SJSA1 (cell line): ENCODE measurements around the gene IGF2BP1. TPM values are rescaled to one million over a fixed set of nuclear protein-coding genes. Genes with fewer than 3 reads are reported as not detected.
"Not testable (repeated sequence)": the region's sequence is repeated elsewhere in the genome, so short reads cannot be mapped to it uniquely, and the experiment has no call there.

Source experiments
- DNase-seq, 2 experiments: peaks; one replicate each; pipeline ENCODE4 v3.0.0-alpha.2; 2015 to 2020; ENCODE audit warnings: low spot score in 2 of 2, low read depth in 1 of 2
- H3K27ac ChIP-seq: fragments of 250-450 bp; sonication (Bioruptor Pico); 2 replicates; pipeline ENCODE4 v1.5.1; 2020; ENCODE audit warnings: mild to moderate bottlenecking, moderate library complexity
- H3K27me3 ChIP-seq: fragments of 250-450 bp; sonication (Bioruptor Pico); replicated peaks from 2 replicates; pipeline ENCODE4 v1.5.1; 2020; ENCODE audit warnings: mild to moderate bottlenecking, moderate library complexity
- H3K36me3 ChIP-seq: fragments of 250-450 bp; sonication (Bioruptor Pico); 2 replicates; pipeline ENCODE4 v1.5.1; 2020; ENCODE audit warnings: mild to moderate bottlenecking
- H3K4me1 ChIP-seq: fragments of 250-450 bp; sonication (Bioruptor Pico); replicated peaks from 2 replicates; pipeline ENCODE4 v1.6.1; 2021; ENCODE audit warnings: mild to moderate bottlenecking
- H3K4me3 ChIP-seq: fragments of 250-450 bp; sonication (Bioruptor Pico); 2 replicates; pipeline ENCODE4 v1.5.1; 2020; ENCODE audit warnings: mild to moderate bottlenecking
- H3K9me3 ChIP-seq: fragments of 250-450 bp; sonication (Bioruptor Pico); replicated peaks from 2 replicates; pipeline ENCODE4 v1.5.1; 2020; ENCODE audit warnings: mild to moderate bottlenecking
- total RNA-seq: library from RNA; depleted of rRNA; stranded (reverse); fragments of >200 nt; shearing (Covaris generic); gene quantifications from 2 replicates; pipeline ENCODE4 v1.2.3, GENCODE V29; 2014

Gene IGF2BP1
- total RNA-seq, 1 experiment from 2014 or later: 8.7 TPM

GRCh38 chr17:49018116-49018612 lies 21.0 kb downstream of the IGF2BP1 start:
- peaks cover 13% of the 10 kb centered on the region for H3K27me3 ChIP-seq
- H3K4me1 ChIP-seq: peaks cover 38% of the 10 kb centered on the region
- H3K4me3 ChIP-seq: no peak overlapping the region
- no peaks in the 10 kb centered on the region for H3K9me3 ChIP-seq
- 0 out of 2 replicates have a peak, but pooled peaks cover 7% of the 10 kb centered on the region for H3K36me3 ChIP-seq
- no peak for DNase-seq
- no peak overlapping the region for H3K27ac ChIP-seq

- DNase-seq: no peak
- Histone ChIP-seq H3K27me3 (0 out of 2 replicates have a peak, but pooled peaks cover 11% of the 10 kb centered on the region), H3K4me3 (no peak overlapping the region), H3K36me3 (0 out of 2 replicates have a peak, but pooled peaks cover 7% of the 10 kb centered on the region), H3K4me1 (peaks cover 43% of the 10 kb centered on the region), H3K9me3 (no peaks in the 10 kb centered on the region), H3K27ac (no peak overlapping the region)
Measured at GRCh38 chr17:49018748-49019147, 21.6 kb downstream of the IGF2BP1 start.

- Histone ChIP-seq H3K36me3 (peaks cover 6% of the 10 kb centered on the region; the same call in 1 of the 2 replicates), H3K9me3 (no peaks in the 10 kb centered on the region), H3K4me3 (no peak overlapping the region), H3K27me3 (no peaks in the 10 kb centered on the region), H3K27ac (no peak overlapping the region; the same call in 1 of the 2 replicates), H3K4me1 (peaks cover 43% of the 10 kb centered on the region)
- DNase-seq: no peak
Measured at GRCh38 chr17:49020609-49021008, 23.4 kb downstream of the IGF2BP1 start.

GRCh38 chr17:49021095-49021767 lies 24.0 kb downstream of the IGF2BP1 start:
- H3K27ac ChIP-seq: peak overlapping the region; percentile 93
- H3K36me3 ChIP-seq: peaks cover 6% of the 10 kb centered on the region; the same call in 1 of the 2 replicates
- no peaks in the 10 kb centered on the region for H3K9me3 ChIP-seq
- H3K4me3 ChIP-seq: no peak overlapping the region
- no peaks in the 10 kb centered on the region for H3K27me3 ChIP-seq
- DNase-seq: peak in 1 of 2 experiments; percentile 43
- H3K4me1 ChIP-seq: peaks cover 40% of the 10 kb centered on the region

- DNase-seq: no peak
- Histone ChIP-seq H3K9me3 (no peaks in the 10 kb centered on the region), H3K27ac (peak overlapping the region; percentile 93), H3K36me3 (peaks cover 6% of the 10 kb centered on the region; the same call in 1 of the 2 replicates), H3K4me3 (no peak overlapping the region), H3K27me3 (no peaks in the 10 kb centered on the region), H3K4me1 (peaks cover 37% of the 10 kb centered on the region)
Measured at GRCh38 chr17:49021768-49022103, 24.6 kb downstream of the IGF2BP1 start.

- H3K27me3 ChIP-seq: no peaks in the 10 kb centered on the region
- H3K4me3 ChIP-seq: no peak overlapping the region
- DNase-seq: peak; percentile 94 to 95
- peaks cover 32% of the 10 kb centered on the region for H3K4me1 ChIP-seq
- H3K27ac ChIP-seq: peak overlapping the region; percentile 93
- H3K9me3 ChIP-seq: no peaks in the 10 kb centered on the region
- H3K36me3 ChIP-seq: peaks cover 9% of the 10 kb centered on the region
Measured at GRCh38 chr17:49022391-49022941, 25.3 kb downstream of the IGF2BP1 start.

GRCh38 chr17:49024523-49024922 lies 27.3 kb downstream of the IGF2BP1 start:
- DNase-seq: no peak
- Histone ChIP-seq H3K4me3 (no peak overlapping the region), H3K36me3 (peaks cover 15% of the 10 kb centered on the region), H3K27ac (no peak overlapping the region), H3K9me3 (no peaks in the 10 kb centered on the region), H3K27me3 (no peaks in the 10 kb centered on the region), H3K4me1 (peaks cover 32% of the 10 kb centered on the region)

- Histone ChIP-seq H3K36me3 (peaks cover 19% of the 10 kb centered on the region), H3K4me1 (peaks cover 22% of the 10 kb centered on the region)
- not testable (repeated sequence) for H3K27ac ChIP-seq, H3K4me3 ChIP-seq, DNase-seq, H3K27me3 ChIP-seq, H3K9me3 ChIP-seq
Measured at GRCh38 chr17:49026447-49026846, 29.3 kb downstream of the IGF2BP1 start.

GRCh38 chr17:49028271-49028670 lies 31.1 kb downstream of the IGF2BP1 start:
- peaks cover 7% of the 10 kb centered on the region for H3K4me1 ChIP-seq
- H3K27ac ChIP-seq: no peak overlapping the region
- H3K4me3 ChIP-seq: no peak overlapping the region
- no peak for DNase-seq
- no peaks in the 10 kb centered on the region for H3K9me3 ChIP-seq
- no peaks in the 10 kb centered on the region for H3K27me3 ChIP-seq
- peaks cover 15% of the 10 kb centered on the region for H3K36me3 ChIP-seq

GRCh38 chr17:49029801-49030200 lies 32.6 kb downstream of the IGF2BP1 start:
- no peak overlapping the region for H3K4me3 ChIP-seq
- no peaks in the 10 kb centered on the region for H3K27me3 ChIP-seq
- no peak for DNase-seq
- H3K4me1 ChIP-seq: 0 out of 2 replicates have a peak, but pooled peaks cover 3% of the 10 kb centered on the region
- no peaks in the 10 kb centered on the region for H3K9me3 ChIP-seq
- no peak overlapping the region for H3K27ac ChIP-seq
- peaks cover 18% of the 10 kb centered on the region for H3K36me3 ChIP-seq

GRCh38 chr17:49031965-49032928 lies 35.1 kb downstream of the IGF2BP1 start:
- 0 out of 2 replicates have a peak, but pooled peaks cover 3% of the 10 kb centered on the region for H3K4me1 ChIP-seq
- H3K27ac ChIP-seq: no peak overlapping the region
- H3K4me3 ChIP-seq: no peak overlapping the region
- H3K27me3 ChIP-seq: no peaks in the 10 kb centered on the region
- no peaks in the 10 kb centered on the region for H3K9me3 ChIP-seq
- peaks cover 25% of the 10 kb centered on the region for H3K36me3 ChIP-seq
- DNase-seq: peak; percentile 78 to 87

GRCh38 chr17:49035470-49036269 lies 38.5 kb downstream of the IGF2BP1 start:
- no peak overlapping the region for H3K27ac ChIP-seq
- H3K27me3 ChIP-seq: no peaks in the 10 kb centered on the region; the same call in 1 of the 2 replicates
- no peak overlapping the region for H3K4me3 ChIP-seq
- no peaks in the 10 kb centered on the region for H3K9me3 ChIP-seq
- H3K36me3 ChIP-seq: peaks cover 42% of the 10 kb centered on the region
- DNase-seq: peak; percentile 52 to 71
- 0 out of 2 replicates have a peak, but pooled peaks cover 3% of the 10 kb centered on the region for H3K4me1 ChIP-seq

- H3K36me3 ChIP-seq: peaks cover 44% of the 10 kb centered on the region
- H3K27ac ChIP-seq: no peak overlapping the region
- no peaks in the 10 kb centered on the region for H3K9me3 ChIP-seq
- no peak overlapping the region for H3K4me3 ChIP-seq
- DNase-seq: no peak
- no peaks in the 10 kb centered on the region; the same call in 1 of the 2 replicates for H3K27me3 ChIP-seq
- H3K4me1 ChIP-seq: 0 out of 2 replicates have a peak, but pooled peaks cover 3% of the 10 kb centered on the region
Measured at GRCh38 chr17:49036270-49036626, 39.1 kb downstream of the IGF2BP1 start.
